Stimulated activated CD4-positive, alpha-beta T cell treated with anti-CD3 and anti-CD28 coated beads, Interleukin-4, amount 100 ng/mL, for 4 hours (primary cell): ENCODE results near the gene NOS1.
A peak's percentile ranks its signal among the peaks of the same experiment; 100 is the strongest.
"Not testable (repeated sequence)": the region's sequence is repeated elsewhere in the genome, so short reads cannot be mapped to it uniquely, and the experiment has no call there.

Experiments used
- DNase-seq, 2 experiments: peaks; one replicate each; pipeline ENCODE4 v3.0.0-alpha.2; 2020

The NOS1 gene

GRCh38 chr12:117243488-117243887 is 117.9 kb downstream of the NOS1 start:
- no peak for DNase-seq

GRCh38 chr12:117241697-117242096 is 119.7 kb downstream of the NOS1 start:
- no peak for DNase-seq

GRCh38 chr12:117240081-117240755 is 121.2 kb downstream of the NOS1 start:
- no peak for DNase-seq

GRCh38 chr12:117236456-117237001 is 124.9 kb downstream of the NOS1 start:
- DNase-seq: peak; percentile 50 to 74

- DNase-seq: no peak
Measured at GRCh38 chr12:117235261-117235660, 126.2 kb downstream of the NOS1 start.

GRCh38 chr12:117234441-117234840 is 127.0 kb downstream of the NOS1 start:
- no peak for DNase-seq

- no peak for DNase-seq
Measured at GRCh38 chr12:117231750-117232149, 129.7 kb downstream of the NOS1 start.

- no peak for DNase-seq
Measured at GRCh38 chr12:117228239-117228638, 133.2 kb downstream of the NOS1 start.

- no peak for DNase-seq
Measured at GRCh38 chr12:117227000-117227653, 134.3 kb downstream of the NOS1 start.

GRCh38 chr12:117226505-117226904 is 134.9 kb downstream of the NOS1 start:
- DNase-seq: no peak

GRCh38 chr12:117225179-117225578 is 136.2 kb downstream of the NOS1 start:
- DNase-seq: no peak

- DNase-seq: not testable (repeated sequence)
Measured at GRCh38 chr12:117220947-117221346, 140.5 kb downstream of the NOS1 start.

- DNase-seq: no peak
Measured at GRCh38 chr12:117218149-117218548, 143.3 kb downstream of the NOS1 start.

GRCh38 chr12:117216686-117217085 is 144.7 kb downstream of the NOS1 start:
- DNase-seq: no peak

GRCh38 chr12:117214797-117215196 is 146.6 kb downstream of the NOS1 start:
- no peak for DNase-seq

- no peak for DNase-seq
Measured at GRCh38 chr12:117213295-117213808, 148.1 kb downstream of the NOS1 start.

GRCh38 chr12:117212563-117213190 is 148.7 kb downstream of the NOS1 start:
- DNase-seq: peak; percentile 34 to 51

- no peak for DNase-seq
Measured at GRCh38 chr12:117210266-117210918, 151.0 kb downstream of the NOS1 start.

- no peak for DNase-seq
Measured at GRCh38 chr12:117209626-117210025, 151.8 kb downstream of the NOS1 start.

- DNase-seq: no peak
Measured at GRCh38 chr12:117208811-117209455, 152.5 kb downstream of the NOS1 start.

- no peak for DNase-seq
Measured at GRCh38 chr12:117208206-117208605, 153.2 kb downstream of the NOS1 start.

- no peak for DNase-seq
Measured at GRCh38 chr12:117207675-117208074, 153.8 kb downstream of the NOS1 start.

GRCh38 chr12:117202556-117202955 is 158.9 kb downstream of the NOS1 start:
- no peak for DNase-seq
